Activated CD4-positive, alpha-beta T cell treated with anti-CD3 and anti-CD28 coated beads, Interleukin-2, amount 50 U/mL, for 48 hours (primary cell): ENCODE results near the gene COL5A1.
"Not testable (repeated sequence)": the region's sequence is repeated elsewhere in the genome, so short reads cannot be mapped to it uniquely, and the experiment has no call there.

ENCODE experiments used
- DNase-seq, 2 experiments: peaks; one replicate each; pipeline ENCODE4 v3.0.0-alpha.2; 2020

The COL5A1 gene

GRCh38 chr9:134658378-134658955 lies 16.9 kb downstream of the COL5A1 start:
- DNase-seq, result no peak

GRCh38 chr9:134659688-134660131 lies 18.1 kb downstream of the COL5A1 start:
- DNase-seq, result no peak

- peak; percentile 15 to 43 for DNase-seq
Observed at GRCh38 chr9:134660407-134660806, 18.8 kb downstream of the COL5A1 start.

- DNase-seq, result no peak
Observed at GRCh38 chr9:134661299-134661698, 19.7 kb downstream of the COL5A1 start.

- DNase-seq, result no peak
Observed at GRCh38 chr9:134661791-134662142, 20.2 kb downstream of the COL5A1 start.

- no peak for DNase-seq
Observed at GRCh38 chr9:134662143-134662876, 20.7 kb downstream of the COL5A1 start.

- DNase-seq, result no peak
Observed at GRCh38 chr9:134663084-134663483, 21.5 kb downstream of the COL5A1 start.

- no peak for DNase-seq
Observed at GRCh38 chr9:134663753-134664415, 22.3 kb downstream of the COL5A1 start.

- no peak for DNase-seq
Observed at GRCh38 chr9:134664446-134664845, 22.8 kb downstream of the COL5A1 start.

GRCh38 chr9:134666208-134666607 lies 24.6 kb downstream of the COL5A1 start:
- DNase-seq, result no peak

GRCh38 chr9:134666831-134667230 lies 25.2 kb downstream of the COL5A1 start:
- no peak for DNase-seq

GRCh38 chr9:134668977-134669376 lies 27.4 kb downstream of the COL5A1 start:
- not testable (repeated sequence) for DNase-seq

GRCh38 chr9:134669399-134669955 lies 27.9 kb downstream of the COL5A1 start:
- DNase-seq, result no peak

GRCh38 chr9:134670042-134670525 lies 28.5 kb downstream of the COL5A1 start:
- no peak for DNase-seq

- no peak for DNase-seq
Observed at GRCh38 chr9:134670851-134671281, 29.3 kb downstream of the COL5A1 start.

- DNase-seq, result no peak
Observed at GRCh38 chr9:134671341-134672113, 29.9 kb downstream of the COL5A1 start.

GRCh38 chr9:134676361-134676760 lies 34.8 kb downstream of the COL5A1 start:
- DNase-seq, result no peak

GRCh38 chr9:134676886-134677285 lies 35.3 kb downstream of the COL5A1 start:
- no peak for DNase-seq

- DNase-seq, result no peak
Observed at GRCh38 chr9:134677743-134678142, 36.1 kb downstream of the COL5A1 start.

- no peak for DNase-seq
Observed at GRCh38 chr9:134678206-134678605, 36.6 kb downstream of the COL5A1 start.

GRCh38 chr9:134678666-134679443 lies 37.3 kb downstream of the COL5A1 start:
- DNase-seq, result no peak
